ENCODE results near the gene KCNK13. TPM values are rescaled to one million over a fixed set of nuclear protein-coding genes. Genes with fewer than 3 reads are reported as not detected.

KCNK13 gene
- total and polyA plus RNA-seq, 2 experiments from 2014 or later = not detected

DNA sequence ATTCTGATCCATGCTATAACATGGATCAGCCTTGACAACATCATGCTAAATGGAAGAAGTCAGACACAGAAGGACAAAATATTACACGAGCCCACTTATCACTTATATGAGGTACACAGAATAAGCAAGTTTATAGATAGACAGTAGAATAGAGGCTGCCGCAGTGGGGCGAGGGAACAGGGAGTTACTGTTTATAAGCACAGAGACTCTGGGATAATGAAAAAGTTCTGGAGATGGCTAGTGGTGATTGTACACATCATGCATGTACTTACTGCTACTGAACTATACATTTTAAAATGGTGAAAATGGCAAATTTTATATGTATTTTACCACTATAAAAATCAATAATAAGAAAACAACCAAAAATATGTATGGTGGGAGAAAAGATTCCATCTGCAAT lies 99.3 kb downstream of the KCNK13 start:
- no peaks in the 10 kb centered on the region for H3K36me3 ChIP-seq (ENCODE audit: low read depth)
- DNase-seq = no peak
- H3K9me3 ChIP-seq (ENCODE audit: low read depth) = no peaks in the 10 kb centered on the region
- in situ Hi-C loops (cut with MboI) = no loop called here
- H3K4me3 ChIP-seq = no peak overlapping the region
- no peak overlapping the region for H3K9ac ChIP-seq
- no peaks in the 10 kb centered on the region for H4K20me1 ChIP-seq (ENCODE audit: insufficient read depth)
- H3K9me2 ChIP-seq (ENCODE audit: insufficient read depth) = no peaks in the 10 kb centered on the region
- H3K79me2 ChIP-seq (ENCODE audit: insufficient read depth) = no peaks in the 10 kb centered on the region
- TF ChIP-seq EZH2 (IDR thresholded peaks at IDR 0.05; ENCODE audit: insufficient read depth, poor library complexity, severe bottlenecking) (no peak), EZH2phosphoT487 (IDR thresholded peaks at IDR 0.05; ENCODE audit: insufficient read depth, low read depth) (no peak)
- H3K4me1 ChIP-seq (ENCODE audit: insufficient read depth) = no peaks in the 10 kb centered on the region
- no peaks in the 10 kb centered on the region for H3F3A ChIP-seq (ENCODE audit: insufficient read depth)
- no peak overlapping the region for H3K27ac ChIP-seq
- peaks cover 37% of the 10 kb centered on the region for H3K27me3 ChIP-seq (replicated peaks; ENCODE audit: insufficient read depth)
- no peak overlapping the region for H3K4me2 ChIP-seq (ENCODE audit: unreplicated experiment)
- H2AFZ ChIP-seq = no peak overlapping the region
- 42 to 44% methylated on average over 3 of the region's 3 CpGs for WGBS, 2 experiments (ENCODE audit: low coverage in 1 of 2, low lambda C conversion rate in 2 of 2, missing lambda C conversion rate in 2 of 2)

DNA sequence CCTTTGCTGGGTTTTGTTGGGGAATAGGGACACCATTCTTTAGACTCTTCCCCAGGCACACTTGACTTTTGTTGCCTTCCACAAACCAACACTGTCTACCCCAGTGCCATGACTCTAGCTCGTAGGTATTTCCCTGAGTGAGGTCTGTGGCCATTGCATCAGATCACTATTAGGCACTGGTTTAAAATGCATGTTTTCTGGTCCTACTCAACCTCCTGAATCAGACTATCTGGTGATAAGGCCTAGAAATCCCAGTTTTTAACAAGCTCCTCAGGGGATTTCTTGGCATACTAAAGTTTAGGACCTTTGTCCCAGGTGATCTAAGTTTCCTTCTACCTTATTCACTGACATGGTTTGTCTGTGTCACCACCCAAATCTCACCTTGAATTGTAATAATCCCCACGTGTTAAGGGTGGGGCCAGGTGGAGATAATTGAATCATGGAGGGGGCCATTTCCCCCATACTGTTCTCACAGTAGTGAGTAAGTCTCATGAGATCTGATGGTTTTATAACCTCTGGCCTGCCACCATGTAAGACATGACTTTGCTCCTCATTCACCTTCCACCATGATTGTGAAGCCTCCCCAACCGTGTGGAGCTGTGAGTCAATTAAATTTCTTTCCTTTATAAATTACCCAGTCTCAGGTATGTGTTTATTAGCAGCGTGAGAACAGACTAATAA lies 106.8 kb downstream of the KCNK13 start:
- TF ChIP-seq EZH2phosphoT487 (IDR thresholded peaks at IDR 0.05; ENCODE audit: insufficient read depth, low read depth) (no peak), EZH2 (IDR thresholded peaks at IDR 0.05; ENCODE audit: insufficient read depth, poor library complexity, severe bottlenecking) (no peak)
- no peaks in the 10 kb centered on the region for H3K36me3 ChIP-seq (ENCODE audit: low read depth)
- in situ Hi-C loops (cut with MboI) = no loop called here
- peaks cover 9% of the 10 kb centered on the region; the same call in 1 of the 2 replicates for H3F3A ChIP-seq (ENCODE audit: insufficient read depth)
- H3K9me3 ChIP-seq (ENCODE audit: low read depth) = no peaks in the 10 kb centered on the region
- peaks cover 31% of the 10 kb centered on the region for H3K27me3 ChIP-seq (replicated peaks; ENCODE audit: insufficient read depth)
- DNase-seq = peak; percentile 69
- no peaks in the 10 kb centered on the region for H3K9me2 ChIP-seq (ENCODE audit: insufficient read depth)
- peak overlapping the region; percentile 43; the same call in 1 of the 2 replicates for H3K27ac ChIP-seq
- H4K20me1 ChIP-seq (ENCODE audit: insufficient read depth) = no peaks in the 10 kb centered on the region
- H3K4me2 ChIP-seq (ENCODE audit: unreplicated experiment) = peak overlapping the region; percentile 1
- H3K79me2 ChIP-seq (ENCODE audit: insufficient read depth) = no peaks in the 10 kb centered on the region
- no peak overlapping the region for H3K4me3 ChIP-seq
- 0 out of 2 replicates have a peak overlapping the region, but pooled peaks have one; percentile 32 for H2AFZ ChIP-seq
- H3K4me1 ChIP-seq (ENCODE audit: insufficient read depth) = peaks cover 13% of the 10 kb centered on the region
- 12 to 18% methylated on average over 4 of the region's 4 CpGs for WGBS, 2 experiments (ENCODE audit: low coverage in 1 of 2, low lambda C conversion rate in 2 of 2, missing lambda C conversion rate in 2 of 2)
- H3K9ac ChIP-seq = no peak overlapping the region

DNA sequence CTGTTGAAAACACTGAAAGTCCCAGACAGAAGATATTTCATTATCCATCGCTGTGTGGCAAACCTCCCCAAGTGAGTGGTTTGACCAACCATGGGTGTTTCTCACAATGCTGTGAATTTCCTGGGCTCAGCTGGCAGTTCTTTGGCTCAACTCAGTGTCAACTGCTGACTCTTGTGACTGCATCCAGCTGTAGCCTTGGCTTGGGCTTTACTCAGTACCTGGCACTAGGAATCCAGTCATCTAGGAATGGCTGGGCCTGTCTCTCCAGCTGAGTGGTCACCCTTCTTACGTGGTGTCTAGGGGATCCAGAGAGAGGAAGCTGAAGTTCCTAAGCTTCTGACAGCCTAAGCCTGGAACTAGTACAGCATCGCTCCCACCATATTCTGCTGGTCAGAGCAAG lies 113.8 kb downstream of the KCNK13 start:
- no peak overlapping the region for H3K9ac ChIP-seq
- H3K36me3 ChIP-seq (ENCODE audit: low read depth) = no peaks in the 10 kb centered on the region
- no peak overlapping the region for H3K4me3 ChIP-seq
- no peaks in the 10 kb centered on the region for H3K4me1 ChIP-seq (ENCODE audit: insufficient read depth)
- in situ Hi-C loops (cut with MboI) = no loop called here
- TF ChIP-seq EZH2 (IDR thresholded peaks at IDR 0.05; ENCODE audit: insufficient read depth, poor library complexity, severe bottlenecking) (no peak), EZH2phosphoT487 (IDR thresholded peaks at IDR 0.05; ENCODE audit: insufficient read depth, low read depth) (no peak)
- H2AFZ ChIP-seq = no peak overlapping the region
- 23 to 29% methylated on average over 3 of the region's 3 CpGs for whole genome bisulfite sequencing, 2 experiments (ENCODE audit: low coverage in 1 of 2, low lambda C conversion rate in 2 of 2, missing lambda C conversion rate in 2 of 2)
- H3K27me3 ChIP-seq (replicated peaks; ENCODE audit: insufficient read depth) = peaks cover 23% of the 10 kb centered on the region
- H3K4me2 ChIP-seq (ENCODE audit: unreplicated experiment) = no peak overlapping the region
- H4K20me1 ChIP-seq (ENCODE audit: insufficient read depth) = no peaks in the 10 kb centered on the region
- no peaks in the 10 kb centered on the region for H3K9me2 ChIP-seq (ENCODE audit: insufficient read depth)
- no peaks in the 10 kb centered on the region for H3F3A ChIP-seq (ENCODE audit: insufficient read depth)
- DNase-seq = no peak
- no peaks in the 10 kb centered on the region for H3K9me3 ChIP-seq (ENCODE audit: low read depth)
- no peaks in the 10 kb centered on the region for H3K79me2 ChIP-seq (ENCODE audit: insufficient read depth)
- no peak overlapping the region for H3K27ac ChIP-seq

DNA sequence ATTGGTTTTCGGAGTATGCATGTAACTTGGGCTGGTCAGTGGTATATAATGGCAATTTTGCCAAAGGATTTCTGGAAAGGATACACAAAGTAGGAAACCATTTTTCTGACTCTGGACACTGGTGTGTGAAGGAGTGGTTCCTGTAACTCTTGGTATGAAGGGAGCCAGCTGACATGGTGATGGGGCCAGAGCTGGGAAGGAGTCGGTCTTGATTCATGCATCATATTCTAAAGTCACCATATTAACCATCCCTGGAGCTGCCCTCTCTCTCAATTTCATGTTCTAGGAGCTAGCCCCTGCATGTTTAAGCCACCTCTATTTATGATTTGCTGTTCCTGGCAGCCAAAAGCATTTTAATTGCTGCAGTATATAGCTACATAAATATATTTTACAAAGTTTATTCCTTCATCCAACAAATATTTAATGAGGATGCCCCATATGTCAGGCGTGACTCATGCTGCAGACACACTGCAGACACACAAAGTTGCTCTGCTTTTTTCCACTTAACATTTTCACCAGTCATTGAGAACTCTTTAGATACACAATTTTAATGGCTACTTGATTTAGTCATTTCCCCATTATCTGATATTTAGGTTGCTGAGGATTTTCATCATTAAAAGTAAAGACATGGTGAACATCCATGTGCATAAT lies 115.9 kb downstream of the KCNK13 start:
- no peaks in the 10 kb centered on the region for H3F3A ChIP-seq (ENCODE audit: insufficient read depth)
- H3K27ac ChIP-seq = no peak overlapping the region
- no peaks in the 10 kb centered on the region for H3K36me3 ChIP-seq (ENCODE audit: low read depth)
- no peaks in the 10 kb centered on the region for H3K4me1 ChIP-seq (ENCODE audit: insufficient read depth)
- WGBS, 2 experiments (ENCODE audit: low coverage in 1 of 2, low lambda C conversion rate in 2 of 2, missing lambda C conversion rate in 2 of 2) = 34 to 41% methylated on average over 3 of the region's 3 CpGs
- no peaks in the 10 kb centered on the region for H3K79me2 ChIP-seq (ENCODE audit: insufficient read depth)
- no peaks in the 10 kb centered on the region for H3K9me3 ChIP-seq (ENCODE audit: low read depth)
- no peak overlapping the region for H3K4me2 ChIP-seq (ENCODE audit: unreplicated experiment)
- no peak overlapping the region for H3K9ac ChIP-seq
- H4K20me1 ChIP-seq (ENCODE audit: insufficient read depth) = no peaks in the 10 kb centered on the region
- H3K9me2 ChIP-seq (ENCODE audit: insufficient read depth) = no peaks in the 10 kb centered on the region
- no peak overlapping the region for H3K4me3 ChIP-seq
- H2AFZ ChIP-seq = no peak overlapping the region
- peak; percentile 58 for DNase-seq
- H3K27me3 ChIP-seq (replicated peaks; ENCODE audit: insufficient read depth) = peaks cover 4% of the 10 kb centered on the region
- in situ Hi-C loops (cut with MboI) = no loop called here
- TF ChIP-seq EZH2phosphoT487 (IDR thresholded peaks at IDR 0.05; ENCODE audit: insufficient read depth, low read depth) (no peak), EZH2 (IDR thresholded peaks at IDR 0.05; ENCODE audit: insufficient read depth, poor library complexity, severe bottlenecking) (no peak)
